AG04450 (cell line): ENCODE measurements around the gene RPS4Y2. TPM values are rescaled to one million over a fixed set of nuclear protein-coding genes. Genes with fewer than 3 reads are reported as not detected.

Source experiments
- CTCF ChIA-PET: fragments of 300-600, 350-600 bp; formaldehyde crosslinking; extraction: SDS; loops from one replicate; lab custom pipeline; 2022; ENCODE audit warnings: antibody characterized with exemption, inconsistent platforms; lab: Charles Lee
- POLR2A ChIA-PET: fragments of 350-600 bp; formaldehyde crosslinking; extraction: SDS; loops from one replicate; lab custom pipeline; 2021; ENCODE audit warnings: antibody characterized with exemption, inconsistent platforms; lab: Yijun Ruan, JAX
- DNase-seq: peaks from one replicate; pipeline ENCODE4 v3.0.0-alpha.2; 2011; ENCODE audit warnings: low read depth, low spot score
- H3K27ac ChIP-seq: one replicate; pipeline ENCODE4 v1.5.1; 2012; ENCODE audit warnings: low read depth, low read length, control low read depth
- H3K27me3 ChIP-seq: one replicate; pipeline ENCODE4 v1.6.0; 2012; ENCODE audit warnings: low read length; ENCODE audit not compliant: control insufficient read depth, insufficient read depth
- H3K4me3 ChIP-seq: 2 replicates; pipeline ENCODE4 v1.5.1; 2011; ENCODE audit warnings: mild to moderate bottlenecking, low read depth, low read length, control low read depth
- H3K9me3 ChIP-seq: 2 replicates; pipeline ENCODE4 v1.5.1; 2012; ENCODE audit warnings: low read length; ENCODE audit not compliant: control insufficient read depth, insufficient read depth
- polyA plus RNA-seq: library from polyadenylated mRNA; depleted of rRNA; stranded (reverse); fragments of >200 nt; gene quantifications from 2 replicates; pipeline ENCODE4 v1.2.3, GENCODE V29; 2011
- TF ChIP-seq, protein P1 (sequence below): IDR thresholded peaks from 2 replicates; pipeline ENCODE4 v1.5.1; 2011; ENCODE audit warnings: low read depth, low read length, control low read depth, inconsistent platforms

RPS4Y2 gene
- polyA plus RNA-seq, 1 experiment, result not detected

DNA sequence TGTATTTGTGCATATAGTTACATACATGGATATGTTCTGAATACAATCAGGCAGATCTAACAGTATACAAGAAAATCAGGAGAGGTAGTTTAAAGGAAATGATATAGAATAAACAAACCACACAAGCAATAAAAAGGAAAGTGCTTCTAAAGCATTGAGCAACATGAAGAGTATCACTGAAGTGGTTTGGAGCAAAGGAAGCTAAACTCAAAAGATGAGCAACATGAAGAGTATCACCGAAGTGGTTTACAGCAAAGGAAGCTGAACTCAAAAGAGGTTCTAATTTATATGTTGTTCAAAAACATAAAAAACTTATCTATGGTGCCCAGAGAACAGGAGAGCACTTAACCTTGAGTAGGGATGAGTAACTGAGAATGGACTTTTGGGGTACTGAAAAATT lies 29.1 kb downstream of the RPS4Y2 start:
- Histone ChIP-seq H3K9me3 (no peaks in the 10 kb centered on the region), H3K27me3 (no peaks in the 10 kb centered on the region), H3K27ac (no peak overlapping the region), H3K4me3 (no peak overlapping the region)
- DNase-seq, result no peak
- ChIA-PET CTCF (no interaction called here), POLR2A (no interaction called here)
- TF ChIP-seq, protein P1, sequence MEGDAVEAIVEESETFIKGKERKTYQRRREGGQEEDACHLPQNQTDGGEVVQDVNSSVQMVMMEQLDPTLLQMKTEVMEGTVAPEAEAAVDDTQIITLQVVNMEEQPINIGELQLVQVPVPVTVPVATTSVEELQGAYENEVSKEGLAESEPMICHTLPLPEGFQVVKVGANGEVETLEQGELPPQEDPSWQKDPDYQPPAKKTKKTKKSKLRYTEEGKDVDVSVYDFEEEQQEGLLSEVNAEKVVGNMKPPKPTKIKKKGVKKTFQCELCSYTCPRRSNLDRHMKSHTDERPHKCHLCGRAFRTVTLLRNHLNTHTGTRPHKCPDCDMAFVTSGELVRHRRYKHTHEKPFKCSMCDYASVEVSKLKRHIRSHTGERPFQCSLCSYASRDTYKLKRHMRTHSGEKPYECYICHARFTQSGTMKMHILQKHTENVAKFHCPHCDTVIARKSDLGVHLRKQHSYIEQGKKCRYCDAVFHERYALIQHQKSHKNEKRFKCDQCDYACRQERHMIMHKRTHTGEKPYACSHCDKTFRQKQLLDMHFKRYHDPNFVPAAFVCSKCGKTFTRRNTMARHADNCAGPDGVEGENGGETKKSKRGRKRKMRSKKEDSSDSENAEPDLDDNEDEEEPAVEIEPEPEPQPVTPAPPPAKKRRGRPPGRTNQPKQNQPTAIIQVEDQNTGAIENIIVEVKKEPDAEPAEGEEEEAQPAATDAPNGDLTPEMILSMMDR, result no peak

DNA sequence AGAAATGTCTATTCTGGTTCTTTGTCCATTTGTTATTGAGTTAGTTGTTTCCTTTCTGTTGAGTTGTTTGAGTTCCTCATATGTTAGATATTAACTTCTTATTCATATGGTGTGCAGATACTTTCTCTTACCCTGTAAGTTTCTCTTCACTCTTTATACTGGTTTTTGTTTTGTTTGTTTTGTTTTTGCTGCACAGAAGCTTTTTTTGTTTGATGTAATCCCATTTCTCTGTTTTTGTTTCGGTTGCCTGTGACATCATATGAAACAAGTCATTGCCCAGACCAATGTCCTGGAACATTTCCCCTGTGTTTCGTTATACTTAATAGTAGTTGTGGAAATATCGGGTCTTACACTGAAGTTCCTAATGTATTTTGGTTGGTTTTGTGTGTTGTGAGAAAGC lies 31.2 kb downstream of the RPS4Y2 start:
- no peaks in the 10 kb centered on the region for H3K9me3 ChIP-seq
- H3K27me3 ChIP-seq, result no peaks in the 10 kb centered on the region
- TF ChIP-seq, protein P1, result no peak
- no peak for DNase-seq
- H3K27ac ChIP-seq, result no peak overlapping the region
- ChIA-PET POLR2A (no interaction called here), CTCF (no interaction called here)
- no peak overlapping the region for H3K4me3 ChIP-seq

DNA sequence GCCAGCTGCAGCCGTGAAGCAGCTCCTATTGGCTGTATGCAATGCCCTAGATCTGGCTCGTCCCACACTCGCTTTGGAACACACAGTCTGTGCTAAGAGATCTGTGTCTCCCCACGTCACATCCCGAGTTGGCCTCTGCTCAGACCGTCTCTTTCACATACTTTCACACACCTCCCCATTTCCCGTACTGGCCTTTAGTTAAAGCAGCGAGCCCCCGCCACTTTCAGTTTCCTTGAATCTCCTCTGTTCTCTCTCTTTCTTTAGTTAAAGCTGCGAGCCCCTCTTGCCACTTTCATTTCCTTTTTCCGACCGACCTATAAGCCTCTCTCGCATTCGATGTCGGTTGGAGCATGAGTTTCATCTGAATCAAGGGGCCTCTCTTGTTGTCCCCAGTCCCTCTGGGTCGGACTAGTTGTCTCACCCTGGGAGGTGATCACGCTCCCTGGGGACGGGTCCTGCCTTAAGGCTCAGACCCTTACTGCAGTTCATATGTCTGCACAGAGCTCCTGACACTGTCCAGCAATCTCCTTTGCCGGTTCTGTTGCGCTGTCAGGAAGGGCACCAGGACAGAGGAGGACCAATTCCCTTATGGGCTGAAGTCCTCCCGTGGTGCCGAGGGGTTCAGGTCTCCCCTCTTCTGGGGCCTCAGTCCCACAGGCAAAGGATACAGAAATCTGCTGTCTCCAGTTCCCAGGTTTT lies 42.6 kb downstream of the RPS4Y2 start:
- no peak overlapping the region for H3K27ac ChIP-seq
- POLR2A ChIA-PET, result no interaction called here

DNA sequence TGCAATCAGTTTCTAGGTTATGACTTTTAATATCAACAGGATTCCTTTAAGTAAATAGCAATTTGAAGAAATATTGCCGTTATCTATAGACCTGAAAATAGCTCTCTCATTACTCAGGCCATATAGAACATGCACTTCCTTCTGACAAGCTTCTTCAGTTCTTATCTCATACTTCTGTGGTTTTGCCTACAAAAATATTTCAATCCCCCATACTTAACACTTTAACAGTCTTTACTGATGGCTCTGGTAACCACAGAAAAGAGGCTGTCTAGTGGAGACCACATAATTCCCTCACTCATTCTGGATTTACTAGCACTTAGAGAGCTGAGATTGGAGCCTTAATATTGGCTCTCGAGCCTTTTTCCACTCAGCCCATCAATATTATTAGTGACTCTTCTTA lies 46.8 kb downstream of the RPS4Y2 start:
- no peak overlapping the region for H3K27ac ChIP-seq
- CTCF ChIA-PET, result no interaction called here
- DNase-seq, result no peak
- TF ChIP-seq, protein P1, result no peak
- no peaks in the 10 kb centered on the region for H3K9me3 ChIP-seq
- H3K27me3 ChIP-seq, result no peaks in the 10 kb centered on the region
- H3K4me3 ChIP-seq, result no peak overlapping the region
- POLR2A ChIA-PET, result no interaction called here

More for the DNA sequence above, 42.6 kb downstream of the RPS4Y2 start:
- no peak overlapping the region for H3K4me3 ChIP-seq
- CTCF ChIA-PET, result no interaction called here
- H3K27me3 ChIP-seq, result no peaks in the 10 kb centered on the region
- H3K9me3 ChIP-seq, result no peaks in the 10 kb centered on the region
- DNase-seq, result no peak
- TF ChIP-seq, protein P1, result no peak

DNA sequence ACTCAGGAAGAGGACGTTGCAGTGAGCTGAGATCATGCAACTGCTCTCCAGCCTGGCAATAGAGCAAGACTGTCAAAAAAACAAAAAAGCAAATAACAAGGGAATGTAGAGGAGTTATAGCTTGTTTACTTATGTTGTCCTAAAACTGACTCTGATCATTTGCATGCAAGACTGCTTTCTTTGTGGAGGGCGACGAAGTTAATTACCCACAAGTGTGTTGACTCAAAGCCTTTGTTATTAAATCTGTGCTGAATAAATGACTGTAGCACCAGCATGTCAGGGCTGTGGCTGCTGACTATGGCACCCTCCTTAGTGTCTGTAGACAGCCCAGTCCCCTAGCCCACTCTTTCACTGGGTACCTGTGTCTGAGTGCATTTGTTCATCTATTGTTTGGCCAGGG lies 50.3 kb downstream of the RPS4Y2 start:
- Histone ChIP-seq H3K27ac (no peak overlapping the region), H3K27me3 (no peaks in the 10 kb centered on the region), H3K4me3 (no peak overlapping the region), H3K9me3 (no peaks in the 10 kb centered on the region; the same call in 1 of the 2 replicates)
- no peak for DNase-seq
- ChIA-PET POLR2A (no interaction called here), CTCF (no interaction called here)
- TF ChIP-seq, protein P1, result no peak
